HEK293T (cell line): ENCODE results near the gene TOR2A.

Experiments used
- CTCF ChIA-PET: fragments of 350-600 bp; formaldehyde crosslinking; extraction: SDS; loops from one replicate; lab custom pipeline; 2021; ENCODE audit warnings: antibody characterized with exemption, inconsistent platforms; lab: Yijun Ruan, JAX
- POLR2A ChIA-PET: fragments of 350-600 bp; formaldehyde crosslinking; extraction: SDS; loops from one replicate; lab custom pipeline; 2020; ENCODE audit warnings: antibody characterized with exemption, inconsistent platforms; lab: Yijun Ruan, JAX
- DNase-seq: peaks from one replicate; pipeline ENCODE4 v3.0.0; 2012; ENCODE audit warnings: mixed read lengths; ENCODE audit errors: extremely low spot score
- ARNT ChIP-seq: fragments of 450-650 bp; IDR thresholded peaks from 2 replicates; pipeline ENCODE4 v1.6.1; 2017; ENCODE audit warnings: mild to moderate bottlenecking
- BHLHE40 ChIP-seq: fragments of 450-650 bp; IDR thresholded peaks from 2 replicates; pipeline ENCODE4 v1.6.1; 2016; ENCODE audit warnings: mild to moderate bottlenecking, moderate library complexity, borderline replicate concordance
- CTBP1 ChIP-seq: fragments of 450-650 bp; IDR thresholded peaks from 2 replicates; pipeline ENCODE4 v1.6.1; 2016; ENCODE audit warnings: borderline replicate concordance
- ELF4 ChIP-seq: fragments of 450-650 bp; IDR thresholded peaks from 2 replicates; pipeline ENCODE4 v1.6.1; 2017; ENCODE audit warnings: antibody characterized with exemption
- FOXA1 ChIP-seq: fragments of 450-650 bp; IDR thresholded peaks from 2 replicates; pipeline ENCODE4 v1.6.1; 2016; ENCODE audit warnings: mild to moderate bottlenecking
- FOXK2 ChIP-seq: fragments of 450-650 bp; IDR thresholded peaks from 2 replicates; pipeline ENCODE4 v1.6.1; 2016; ENCODE audit warnings: mild to moderate bottlenecking
- FOXM1 ChIP-seq: fragments of 450-650 bp; IDR thresholded peaks from 2 replicates; pipeline ENCODE4 v1.6.1; 2017; ENCODE audit warnings: mild to moderate bottlenecking, borderline replicate concordance
- HDGF ChIP-seq: fragments of 450-650 bp; IDR thresholded peaks from 2 replicates; pipeline ENCODE4 v1.6.1; 2017; ENCODE audit warnings: antibody characterized with exemption, borderline replicate concordance
- L3MBTL2 ChIP-seq: fragments of 450-650 bp; conservative IDR thresholded peaks from 2 replicates; pipeline ENCODE4 v1.6.1; 2016; ENCODE audit warnings: mild to moderate bottlenecking
- LEF1 ChIP-seq: fragments of 450-650 bp; IDR thresholded peaks from 2 replicates; pipeline ENCODE4 v1.6.1; 2017; ENCODE audit warnings: mild to moderate bottlenecking, borderline replicate concordance
- NFRKB ChIP-seq: fragments of 450-650 bp; IDR thresholded peaks from 2 replicates; pipeline ENCODE4 v1.6.1; 2016; ENCODE audit warnings: mild to moderate bottlenecking, moderate library complexity
- PKNOX1 ChIP-seq: fragments of 450-650 bp; IDR thresholded peaks from 2 replicates; pipeline ENCODE4 v1.6.1; 2016
- SP1 ChIP-seq: fragments of 450-650 bp; IDR thresholded peaks from 2 replicates; pipeline ENCODE4 v1.6.1; 2017
- SUZ12 ChIP-seq: fragments of 450-650 bp; IDR thresholded peaks from 2 replicates; pipeline ENCODE4 v1.6.1; 2016; ENCODE audit warnings: mild to moderate bottlenecking
- TARDBP ChIP-seq: fragments of 450-650 bp; IDR thresholded peaks from 2 replicates; pipeline ENCODE4 v1.6.1; 2016
- ZNF384 ChIP-seq: fragments of 450-650 bp; IDR thresholded peaks from 2 replicates; pipeline ENCODE4 v1.6.1; 2016

Gene TOR2A

GRCh38 chr9:127773272-127773671 lies 38.2 kb upstream of the TOR2A start:
- CTCF ChIA-PET, result no interaction called here
- TF ChIP-seq LEF1 (no peak), CTBP1 (no peak), PKNOX1 (no peak), FOXM1 (no peak), SP1 (no peak), TARDBP (no peak), FOXK2 (no peak), ZNF384 (no peak), NFRKB (no peak), HDGF (no peak), FOXA1 (no peak), BHLHE40 (no peak), ELF4 (no peak), ARNT (no peak), L3MBTL2 (no peak), SUZ12 (no peak)
- DNase-seq, result no peak
- POLR2A ChIA-PET, result no interaction called here

GRCh38 chr9:127772603-127773002 lies 37.5 kb upstream of the TOR2A start:
- DNase-seq, result no peak
- CTCF ChIA-PET, result no interaction called here
- POLR2A ChIA-PET, result no interaction called here
- TF ChIP-seq HDGF (no peak), ZNF384 (no peak; the same call in 1 of the 2 replicates), FOXK2 (no peak)

GRCh38 chr9:127771570-127772189 lies 36.6 kb upstream of the TOR2A start:
- ChIA-PET CTCF (interaction anchor here (1.0 to 1.3 kb wide), 4 partner anchors 11 to 150 kb away, joined by 3 to 10 read pairs (median 5); partner anchors contain the start of genes CDK9 and TOR2A), POLR2A (interaction anchor here (1.0 to 1.2 kb wide), 2 partner anchors 14 to 37 kb away, joined by 9 read pairs; partner anchors contain the start of genes CDK9 and TOR2A)
- no peak for DNase-seq
- no peak for TF ChIP-seq LEF1
- no peak for TF ChIP-seq PKNOX1
- TF ChIP-seq TARDBP, result no peak
- TF ChIP-seq SUZ12, result no peak
- TF ChIP-seq HDGF, result no peak
- TF ChIP-seq ELF4, result no peak
- TF ChIP-seq FOXM1, result no peak
- TF ChIP-seq SP1, result no peak
- no peak for TF ChIP-seq CTBP1
- no peak for TF ChIP-seq ZNF384

GRCh38 chr9:127770905-127771569 lies 35.9 kb upstream of the TOR2A start:
- TF ChIP-seq PKNOX1 (peak; percentile 98), FOXM1 (no peak)
- peak; percentile 99 for DNase-seq
- ChIA-PET CTCF (interaction anchor here (0.6 to 1.3 kb wide), 5 partner anchors 12 to 266 kb away, joined by 3 to 10 read pairs (median 3); partner anchors contain the start of genes CDK9 and TOR2A), POLR2A (interaction anchor here (1.0 to 1.2 kb wide), 2 partner anchors 14 to 36 kb away, joined by 9 read pairs; partner anchors contain the start of genes CDK9 and TOR2A)

- CTCF ChIA-PET, result interaction anchor here (0.6 to 1.3 kb wide), 5 partner anchors 12 to 266 kb away, joined by 3 to 10 read pairs (median 3); partner anchors contain the start of genes CDK9 and TOR2A
- DNase-seq, result no peak
- POLR2A ChIA-PET, result interaction anchor here (1.0 to 1.2 kb wide), 2 partner anchors 15 to 36 kb away, joined by 9 read pairs; partner anchors contain the start of genes CDK9 and TOR2A
- TF ChIP-seq TARDBP, result no peak
These were observed 35.5 kb upstream of the TOR2A start for GRCh38 chr9:127770583-127770904.

- POLR2A ChIA-PET, result interaction anchor here (0.8 kb wide), 1 partner anchor 16 kb away, joined by 4 read pairs; the partner anchor contains the start of gene CDK9
- no peak for TF ChIP-seq FOXA1
- no peak for TF ChIP-seq HDGF
- TF ChIP-seq SP1, result no peak
- no peak for TF ChIP-seq CTBP1
- no peak for TF ChIP-seq FOXK2
- TF ChIP-seq FOXM1, result no peak
- TF ChIP-seq NFRKB, result no peak
- TF ChIP-seq SUZ12, result no peak
- no peak for TF ChIP-seq PKNOX1
- TF ChIP-seq LEF1, result no peak
- TF ChIP-seq ELF4, result no peak
- no peak for TF ChIP-seq BHLHE40
- no peak for TF ChIP-seq ARNT
- TF ChIP-seq ZNF384, result no peak
- TF ChIP-seq TARDBP, result no peak
- TF ChIP-seq L3MBTL2, result no peak
- CTCF ChIA-PET, result interaction anchor here (0.6 kb wide), 1 partner anchor 676 kb away, joined by 3 read pairs; no protein-coding TSS in a partner anchor
- DNase-seq, result no peak
These were observed 35.0 kb upstream of the TOR2A start for GRCh38 chr9:127769929-127770582.
